H9 (cell line): ENCODE measurements around the gene WIZ. TPM values are rescaled to one million over a fixed set of nuclear protein-coding genes. Genes with fewer than 3 reads are reported as not detected.

Experiments used
- DNase-seq: peaks from one replicate; pipeline ENCODE4 v3.0.0-alpha.2; 2017
- H2AFZ ChIP-seq: one replicate; pipeline ENCODE4 v1.6.1; 2013; ENCODE audit warnings: mild to moderate bottlenecking, low read length, control low read depth, moderate library complexity
- H2AK5ac ChIP-seq: 2 replicates; pipeline ENCODE4 v1.6.1; 2013; ENCODE audit warnings: low read length, control low read depth, mixed read lengths; ENCODE audit not compliant: insufficient read length
- H2BK120ac ChIP-seq: one replicate; pipeline ENCODE4 v1.6.1; 2013; ENCODE audit warnings: low read depth, mild to moderate bottlenecking, low read length, control low read depth, inconsistent platforms; ENCODE audit not compliant: poor library complexity, severe bottlenecking
- H2BK12ac ChIP-seq: 2 replicates; pipeline ENCODE4 v1.6.1; 2013; ENCODE audit warnings: low read length, control low read depth, mixed read lengths, low read depth; ENCODE audit not compliant: insufficient read length
- H2BK15ac ChIP-seq: 2 replicates; pipeline ENCODE4 v1.6.1; 2013; ENCODE audit warnings: low read depth, low read length, control low read depth
- H2BK20ac ChIP-seq: one replicate; pipeline ENCODE4 v1.6.1; 2013; ENCODE audit warnings: low read depth, mild to moderate bottlenecking, low read length, control low read depth, inconsistent platforms; ENCODE audit not compliant: poor library complexity, severe bottlenecking
- H2BK5ac ChIP-seq: 2 replicates; pipeline ENCODE4 v1.6.1; 2013; ENCODE audit warnings: low read length, control low read depth, mixed read lengths; ENCODE audit not compliant: insufficient read length
- H3K14ac ChIP-seq: 2 replicates; pipeline ENCODE4 v1.6.1; 2013; ENCODE audit warnings: low read length, control low read depth; ENCODE audit not compliant: insufficient read depth
- H3K18ac ChIP-seq: 2 replicates; pipeline ENCODE4 v1.6.1; 2013; ENCODE audit warnings: low read depth, mild to moderate bottlenecking, mixed read lengths, low read length, control low read depth; ENCODE audit not compliant: insufficient read length
- H3K23ac ChIP-seq: 2 replicates; pipeline ENCODE4 v1.6.1; 2013; ENCODE audit warnings: low read length, control low read depth, mixed read lengths, low read depth; ENCODE audit not compliant: insufficient read length
- H3K23me2 ChIP-seq: 2 replicates; pipeline ENCODE4 v1.6.1; 2013; ENCODE audit warnings: low read depth, mild to moderate bottlenecking, mixed read lengths, low read length, control low read depth; ENCODE audit not compliant: insufficient read length, poor library complexity, severe bottlenecking
- H3K27ac ChIP-seq: 2 replicates; pipeline ENCODE4 v1.5.1; 2013; ENCODE audit warnings: low read length, control low read depth, mixed read lengths, low read depth; ENCODE audit not compliant: insufficient read length
- H3K27me3 ChIP-seq: 2 replicates; pipeline ENCODE4 v1.6.1; 2013; ENCODE audit warnings: low read length, control low read depth, inconsistent platforms; ENCODE audit not compliant: insufficient read depth
- H3K4ac ChIP-seq: 2 replicates; pipeline ENCODE4 v1.6.1; 2013; ENCODE audit warnings: low read depth, mild to moderate bottlenecking, control low read depth, inconsistent platforms, low read length, moderate library complexity
- H3K4me1 ChIP-seq: 2 replicates; pipeline ENCODE4 v1.6.1; 2013; ENCODE audit warnings: low read length, control low read depth, inconsistent platforms; ENCODE audit not compliant: insufficient read depth
- H3K4me2 ChIP-seq: 2 replicates; pipeline ENCODE4 v1.6.1; 2013; ENCODE audit warnings: low read length, control low read depth, mixed read lengths; ENCODE audit not compliant: insufficient read length, insufficient read depth
- H3K56ac ChIP-seq: 2 replicates; pipeline ENCODE4 v1.6.1; 2013; ENCODE audit warnings: low read depth, mild to moderate bottlenecking, mixed read lengths, low read length, control low read depth; ENCODE audit not compliant: insufficient read length
- H3K79me1 ChIP-seq: 2 replicates; pipeline ENCODE4 v1.6.1; 2013; ENCODE audit warnings: low read depth, mild to moderate bottlenecking, moderate library complexity, low read length, control low read depth, inconsistent platforms; ENCODE audit not compliant: insufficient read depth, poor library complexity, severe bottlenecking
- H3K79me2 ChIP-seq: 2 replicates; pipeline ENCODE4 v1.6.1; 2013; ENCODE audit warnings: low read length, control low read depth, inconsistent platforms; ENCODE audit not compliant: insufficient read depth
- H3K9ac ChIP-seq: 2 replicates; pipeline ENCODE4 v1.6.1; 2013; ENCODE audit warnings: low read length, control low read depth, mixed read lengths; ENCODE audit not compliant: insufficient read length; ENCODE audit errors: extremely low read depth
- H3K9me3 ChIP-seq: one replicate; pipeline ENCODE4 v1.6.1; 2013; ENCODE audit warnings: low read depth, low read length, inconsistent platforms; ENCODE audit not compliant: control insufficient read depth
- H3T11ph ChIP-seq: one replicate; pipeline ENCODE4 v1.6.1; 2013; ENCODE audit warnings: mild to moderate bottlenecking, low read length, control low read depth, inconsistent platforms
- H4K20me1 ChIP-seq: one replicate; pipeline ENCODE4 v1.6.1; 2013; ENCODE audit not compliant: control insufficient read depth, insufficient read length, insufficient read depth
- H4K5ac ChIP-seq: 2 replicates; pipeline ENCODE4 v1.6.1; 2013; ENCODE audit warnings: low read depth, mild to moderate bottlenecking, mixed read lengths, low read length, control low read depth; ENCODE audit not compliant: insufficient read length
- H4K8ac ChIP-seq: replicated peaks from 2 replicates; pipeline ENCODE4 v1.6.1; 2013; ENCODE audit warnings: low read length, control low read depth, mixed read lengths, low read depth; ENCODE audit not compliant: insufficient read length
- H4K91ac ChIP-seq: 2 replicates; pipeline ENCODE4 v1.6.1; 2013; ENCODE audit warnings: low read depth, mild to moderate bottlenecking, moderate library complexity, mixed read lengths, low read length, control low read depth; ENCODE audit not compliant: insufficient read length
- H3K27ac Mint-ChIP-seq, 3 experiments: 2 replicates in 2 of 3; 3 replicates in 1 of 3; pipeline ENCODE4 v1.8.0; 2020 to 2021; ENCODE audit warnings: mixed read lengths in 3 of 3, mild to moderate bottlenecking in 1 of 3, moderate library complexity in 1 of 3
- H3K27me3 Mint-ChIP-seq: 2 replicates; pipeline ENCODE4 v1.8.0; 2021; ENCODE audit warnings: low read depth, mild to moderate bottlenecking, moderate library complexity, mixed read lengths
- H3K36me3 Mint-ChIP-seq, 3 experiments: 2 replicates in 2 of 3; 3 replicates in 1 of 3; pipeline ENCODE4 v1.8.0; 2020 to 2021; ENCODE audit warnings: low read depth in 3 of 3, mixed read lengths in 3 of 3; ENCODE audit not compliant: insufficient read depth in 1 of 3
- H3K4me1 Mint-ChIP-seq, 2 experiments: 2 replicates each; pipeline ENCODE4 v1.8.0; 2020; ENCODE audit warnings: mixed read lengths in 2 of 2
- H3K4me3 Mint-ChIP-seq, 2 experiments: 2 replicates in 1 of 2; 3 replicates in 1 of 2; pipeline ENCODE4 v1.8.0; 2020 to 2021; ENCODE audit warnings: mild to moderate bottlenecking in 2 of 2, mixed read lengths in 2 of 2, moderate library complexity in 1 of 2
- H3K9me3 Mint-ChIP-seq, 2 experiments: 2 replicates in 1 of 2; 3 replicates in 1 of 2; pipeline ENCODE4 v1.8.0; 2020; ENCODE audit warnings: mild to moderate bottlenecking in 2 of 2, mixed read lengths in 2 of 2, moderate library complexity in 1 of 2
- WGBS: extraction: QIAGEN DNeasy Blood & Tissue Kit; methylation state at CpG from one replicate; pipeline ENCODE4 v1.1.7; 2013; ENCODE audit warnings: missing lambda C conversion rate, low lambda C conversion rate, mixed read lengths; ENCODE audit not compliant: insufficient read length; ENCODE audit errors: extremely low coverage; 5-methylcytosine and 5-hydroxymethylcytosine counted together
- total RNA-seq: library from RNA; stranded (reverse); gene quantifications from 2 replicates; pipeline ENCODE4 v1.2.1, GENCODE V29; 2021
- TF ChIP-seq, protein P1 (sequence below): fragments of 200-600 bp; sonication (generic); conservative IDR thresholded peaks from 3 replicates; pipeline ENCODE4 v1.8.0; 2021; ENCODE audit warnings: antibody characterized with exemption, mild to moderate bottlenecking

The WIZ gene
- total RNA-seq, 1 experiment from 2014 or later = 33.3 TPM

DNA sequence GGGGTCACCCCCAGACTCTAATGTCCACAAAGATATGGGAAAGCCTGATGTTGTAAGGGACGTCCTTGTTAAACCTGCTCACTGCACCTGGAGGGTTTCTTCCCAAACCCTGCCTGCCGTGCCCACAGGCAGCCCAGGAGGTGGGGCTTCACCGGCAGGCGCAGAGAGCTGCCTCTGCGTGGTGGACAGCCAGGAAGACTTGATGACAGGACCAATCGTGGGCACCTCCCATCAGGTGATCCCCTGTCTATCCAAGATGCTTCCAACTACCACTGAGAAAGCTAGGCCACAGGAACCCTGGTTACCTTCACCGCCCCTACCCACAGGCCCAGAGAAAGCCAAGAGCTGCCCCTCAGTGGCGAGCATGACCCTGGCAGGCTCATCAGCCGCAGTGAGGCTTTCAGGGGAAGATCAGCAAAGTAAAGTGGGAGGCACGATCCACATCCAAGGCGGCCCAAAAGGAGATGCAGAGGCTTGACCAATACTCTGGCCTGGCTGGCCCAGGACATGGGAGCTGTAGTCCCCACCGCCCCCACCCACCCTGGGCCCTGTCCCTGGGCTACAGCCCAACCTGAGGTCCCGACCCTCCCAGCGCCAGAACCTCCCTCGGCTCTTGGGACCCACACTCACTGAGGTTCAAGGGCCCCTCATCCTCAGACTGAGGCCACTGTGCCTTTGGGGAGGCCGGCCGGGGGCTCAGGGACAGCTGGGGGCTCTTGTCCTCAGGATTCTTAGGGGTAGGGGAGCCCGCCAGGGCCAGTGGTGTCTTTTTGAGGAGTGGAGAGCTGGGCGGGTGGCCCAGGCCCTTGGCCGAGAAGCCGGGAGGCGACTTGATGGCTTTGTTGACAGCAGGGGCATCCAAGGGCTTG lies 20.6 kb downstream of the WIZ start:
- Mint-ChIP-seq H3K4me1 (peaks cover 20 to 22% of the 10 kb centered on the region in 2 experiments), H3K4me3 (no peak overlapping the region; a peak in 1 of 5 replicates), H3K27me3 (no peaks in the 10 kb centered on the region), H3K36me3 (peaks cover 23 to 30% (median 26%) of the 10 kb centered on the region in 3 experiments), H3K27ac (no peak overlapping the region), H3K9me3 (no peaks in the 10 kb centered on the region; a peak in 1 of 5 replicates)
- Histone ChIP-seq H4K8ac (no peak overlapping the region), H3K4me2 (no peak overlapping the region), H2BK15ac (no peak overlapping the region), H3K79me2 (peaks cover 4% of the 10 kb centered on the region; the same call in 1 of the 2 replicates), H3K23me2 (peaks cover 15% of the 10 kb centered on the region), H2BK120ac (no peak overlapping the region), H3K9me3 (no peaks in the 10 kb centered on the region), H2BK12ac (no peak overlapping the region), H3K23ac (no peak overlapping the region), H3K4ac (no peak overlapping the region), H2AFZ (no peak overlapping the region), H3K79me1 (peaks cover 6% of the 10 kb centered on the region), H4K91ac (no peak overlapping the region), H3K27ac (no peak overlapping the region), H2BK5ac (no peak overlapping the region), H3T11ph (no peak overlapping the region), H2AK5ac (no peak overlapping the region), H3K4me1 (no peaks in the 10 kb centered on the region; the same call in 1 of the 2 replicates), H3K56ac (no peak overlapping the region), H3K18ac (no peak overlapping the region), H3K9ac (no peak overlapping the region), H2BK20ac (no peak overlapping the region), H4K20me1 (no peaks in the 10 kb centered on the region), H3K27me3 (no peaks in the 10 kb centered on the region), H3K14ac (no peak overlapping the region), H4K5ac (no peak overlapping the region)
- WGBS = no CpG with 5 or more reads among the region's 22 CpGs
- DNase-seq = no peak
- TF ChIP-seq, protein P1, sequence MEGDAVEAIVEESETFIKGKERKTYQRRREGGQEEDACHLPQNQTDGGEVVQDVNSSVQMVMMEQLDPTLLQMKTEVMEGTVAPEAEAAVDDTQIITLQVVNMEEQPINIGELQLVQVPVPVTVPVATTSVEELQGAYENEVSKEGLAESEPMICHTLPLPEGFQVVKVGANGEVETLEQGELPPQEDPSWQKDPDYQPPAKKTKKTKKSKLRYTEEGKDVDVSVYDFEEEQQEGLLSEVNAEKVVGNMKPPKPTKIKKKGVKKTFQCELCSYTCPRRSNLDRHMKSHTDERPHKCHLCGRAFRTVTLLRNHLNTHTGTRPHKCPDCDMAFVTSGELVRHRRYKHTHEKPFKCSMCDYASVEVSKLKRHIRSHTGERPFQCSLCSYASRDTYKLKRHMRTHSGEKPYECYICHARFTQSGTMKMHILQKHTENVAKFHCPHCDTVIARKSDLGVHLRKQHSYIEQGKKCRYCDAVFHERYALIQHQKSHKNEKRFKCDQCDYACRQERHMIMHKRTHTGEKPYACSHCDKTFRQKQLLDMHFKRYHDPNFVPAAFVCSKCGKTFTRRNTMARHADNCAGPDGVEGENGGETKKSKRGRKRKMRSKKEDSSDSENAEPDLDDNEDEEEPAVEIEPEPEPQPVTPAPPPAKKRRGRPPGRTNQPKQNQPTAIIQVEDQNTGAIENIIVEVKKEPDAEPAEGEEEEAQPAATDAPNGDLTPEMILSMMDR = no peak
